Stomach (tissue), 4 donors: ENCODE results near the gene ELAVL4.

ENCODE experiments used
- EP300 ChIP-seq: sonication (generic); formaldehyde crosslinking; IDR thresholded peaks from one replicate; pipeline ENCODE4 v1.6.1; 2017; ENCODE audit warnings: antibody characterized with exemption
- POLR2A ChIP-seq, 4 donors: fragments of 450-650 bp; IDR thresholded peaks; one replicate each; pipeline ENCODE4 v1.6.1; 2016; ENCODE audit warnings: antibody characterized with exemption in 4 of 4, control low read depth in 2 of 4, mild to moderate bottlenecking in 1 of 4, moderate library complexity in 1 of 4
- POLR2AphosphoS5 ChIP-seq, 3 donors: sonication (generic); formaldehyde crosslinking; IDR thresholded peaks; one replicate each; pipeline ENCODE4 v1.6.1; 2016; ENCODE audit warnings: antibody characterized with exemption in 3 of 3
- TF ChIP-seq, protein P1 (sequence below), 7 experiments: fragments of 450-650 bp in 4 of 7; fragments of 200-600 bp in 3 of 7; sonication (generic) in 3 of 7; IDR thresholded peaks; one replicate each; pipeline ENCODE4 v1.5.1; 2016 to 2019; ENCODE audit warnings: antibody characterized with exemption in 7 of 7, control low read depth in 2 of 7, mild to moderate bottlenecking in 1 of 7

DNA sequence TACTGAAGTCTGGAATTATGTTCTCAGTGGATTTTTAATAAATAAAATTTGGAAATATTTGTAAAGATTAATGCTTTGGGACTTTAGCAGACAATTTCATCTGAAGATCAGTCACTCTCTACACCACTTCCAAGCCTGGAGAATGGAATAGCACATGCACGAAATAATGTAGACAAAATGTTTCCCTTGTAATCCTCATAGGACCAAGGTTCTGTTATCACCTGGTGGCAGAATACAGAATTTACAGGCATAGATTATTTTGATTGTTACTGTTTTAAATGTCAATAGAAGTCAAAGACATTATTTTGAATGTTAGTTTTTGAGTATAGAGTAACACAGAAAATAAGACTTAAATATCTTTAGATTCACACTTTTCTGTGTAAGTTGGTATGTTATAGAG is 9.1 kb upstream of the ELAVL4 start:
- TF ChIP-seq, protein P1, sequence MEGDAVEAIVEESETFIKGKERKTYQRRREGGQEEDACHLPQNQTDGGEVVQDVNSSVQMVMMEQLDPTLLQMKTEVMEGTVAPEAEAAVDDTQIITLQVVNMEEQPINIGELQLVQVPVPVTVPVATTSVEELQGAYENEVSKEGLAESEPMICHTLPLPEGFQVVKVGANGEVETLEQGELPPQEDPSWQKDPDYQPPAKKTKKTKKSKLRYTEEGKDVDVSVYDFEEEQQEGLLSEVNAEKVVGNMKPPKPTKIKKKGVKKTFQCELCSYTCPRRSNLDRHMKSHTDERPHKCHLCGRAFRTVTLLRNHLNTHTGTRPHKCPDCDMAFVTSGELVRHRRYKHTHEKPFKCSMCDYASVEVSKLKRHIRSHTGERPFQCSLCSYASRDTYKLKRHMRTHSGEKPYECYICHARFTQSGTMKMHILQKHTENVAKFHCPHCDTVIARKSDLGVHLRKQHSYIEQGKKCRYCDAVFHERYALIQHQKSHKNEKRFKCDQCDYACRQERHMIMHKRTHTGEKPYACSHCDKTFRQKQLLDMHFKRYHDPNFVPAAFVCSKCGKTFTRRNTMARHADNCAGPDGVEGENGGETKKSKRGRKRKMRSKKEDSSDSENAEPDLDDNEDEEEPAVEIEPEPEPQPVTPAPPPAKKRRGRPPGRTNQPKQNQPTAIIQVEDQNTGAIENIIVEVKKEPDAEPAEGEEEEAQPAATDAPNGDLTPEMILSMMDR (IDR thresholded peaks at IDR 0.05), result no peak
- TF ChIP-seq EP300 (no peak), POLR2A (IDR thresholded peaks at IDR 0.05) (no peak), POLR2AphosphoS5 (IDR thresholded peaks at IDR 0.05) (no peak)
